Inflammatory macrophage treated with lipopolysaccharide for 4 hours (primary cell): ENCODE measurements around the gene INPPL1.
"Not testable (repeated sequence)": the region's sequence is repeated elsewhere in the genome, so short reads cannot be mapped to it uniquely, and the experiment has no call there.

Source experiments
- DNase-seq: peaks from one replicate; pipeline ENCODE4 v3.0.0-alpha.2; 2020

INPPL1 gene, protein sequence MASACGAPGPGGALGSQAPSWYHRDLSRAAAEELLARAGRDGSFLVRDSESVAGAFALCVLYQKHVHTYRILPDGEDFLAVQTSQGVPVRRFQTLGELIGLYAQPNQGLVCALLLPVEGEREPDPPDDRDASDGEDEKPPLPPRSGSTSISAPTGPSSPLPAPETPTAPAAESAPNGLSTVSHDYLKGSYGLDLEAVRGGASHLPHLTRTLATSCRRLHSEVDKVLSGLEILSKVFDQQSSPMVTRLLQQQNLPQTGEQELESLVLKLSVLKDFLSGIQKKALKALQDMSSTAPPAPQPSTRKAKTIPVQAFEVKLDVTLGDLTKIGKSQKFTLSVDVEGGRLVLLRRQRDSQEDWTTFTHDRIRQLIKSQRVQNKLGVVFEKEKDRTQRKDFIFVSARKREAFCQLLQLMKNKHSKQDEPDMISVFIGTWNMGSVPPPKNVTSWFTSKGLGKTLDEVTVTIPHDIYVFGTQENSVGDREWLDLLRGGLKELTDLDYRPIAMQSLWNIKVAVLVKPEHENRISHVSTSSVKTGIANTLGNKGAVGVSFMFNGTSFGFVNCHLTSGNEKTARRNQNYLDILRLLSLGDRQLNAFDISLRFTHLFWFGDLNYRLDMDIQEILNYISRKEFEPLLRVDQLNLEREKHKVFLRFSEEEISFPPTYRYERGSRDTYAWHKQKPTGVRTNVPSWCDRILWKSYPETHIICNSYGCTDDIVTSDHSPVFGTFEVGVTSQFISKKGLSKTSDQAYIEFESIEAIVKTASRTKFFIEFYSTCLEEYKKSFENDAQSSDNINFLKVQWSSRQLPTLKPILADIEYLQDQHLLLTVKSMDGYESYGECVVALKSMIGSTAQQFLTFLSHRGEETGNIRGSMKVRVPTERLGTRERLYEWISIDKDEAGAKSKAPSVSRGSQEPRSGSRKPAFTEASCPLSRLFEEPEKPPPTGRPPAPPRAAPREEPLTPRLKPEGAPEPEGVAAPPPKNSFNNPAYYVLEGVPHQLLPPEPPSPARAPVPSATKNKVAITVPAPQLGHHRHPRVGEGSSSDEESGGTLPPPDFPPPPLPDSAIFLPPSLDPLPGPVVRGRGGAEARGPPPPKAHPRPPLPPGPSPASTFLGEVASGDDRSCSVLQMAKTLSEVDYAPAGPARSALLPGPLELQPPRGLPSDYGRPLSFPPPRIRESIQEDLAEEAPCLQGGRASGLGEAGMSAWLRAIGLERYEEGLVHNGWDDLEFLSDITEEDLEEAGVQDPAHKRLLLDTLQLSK

DNA sequence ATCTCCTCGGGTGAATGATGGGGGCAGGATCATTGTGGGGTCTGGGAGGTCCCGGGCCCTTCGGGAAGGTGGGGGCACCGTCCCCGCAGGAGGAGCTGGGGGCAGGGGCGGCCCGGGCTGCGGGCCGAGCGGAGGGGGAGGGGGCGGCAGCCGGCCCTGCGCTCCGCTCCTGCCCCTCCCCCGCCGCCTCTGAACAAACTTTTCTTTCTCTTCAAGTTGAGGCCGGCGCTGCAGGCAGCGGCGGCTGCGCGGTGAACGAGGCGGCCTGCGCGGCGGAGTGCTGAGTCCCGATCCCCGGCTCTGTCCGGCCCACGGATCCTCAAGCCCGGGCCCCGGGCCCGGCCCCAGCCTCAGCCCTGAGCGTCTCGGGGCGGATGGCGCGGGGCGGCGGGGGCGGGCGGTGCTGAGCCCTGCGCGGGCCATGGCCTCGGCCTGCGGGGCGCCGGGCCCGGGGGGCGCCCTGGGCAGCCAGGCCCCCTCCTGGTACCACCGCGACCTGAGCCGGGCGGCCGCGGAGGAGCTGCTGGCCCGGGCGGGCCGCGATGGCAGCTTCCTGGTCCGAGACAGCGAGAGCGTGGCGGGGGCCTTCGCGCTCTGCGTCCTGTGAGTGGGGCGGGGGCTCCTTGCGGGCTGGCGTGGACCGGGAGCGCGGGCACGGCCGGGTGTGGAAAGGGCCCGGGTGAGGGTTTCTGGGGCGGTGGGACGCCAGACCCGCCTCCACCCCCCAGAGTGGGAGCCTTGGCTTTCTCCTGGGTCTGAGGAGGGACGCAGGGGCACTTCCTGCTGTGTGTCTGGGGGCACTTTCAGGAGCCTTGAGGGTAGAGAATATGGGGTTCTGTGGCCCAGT, at the start of gene INPPL1:
TSS of gene INPPL1 (plus strand) at position 204 of the 847 bp plus-strand sequence. CDS start at position 422, 218 bp downstream.
- peak; percentile 39 for DNase-seq

DNA sequence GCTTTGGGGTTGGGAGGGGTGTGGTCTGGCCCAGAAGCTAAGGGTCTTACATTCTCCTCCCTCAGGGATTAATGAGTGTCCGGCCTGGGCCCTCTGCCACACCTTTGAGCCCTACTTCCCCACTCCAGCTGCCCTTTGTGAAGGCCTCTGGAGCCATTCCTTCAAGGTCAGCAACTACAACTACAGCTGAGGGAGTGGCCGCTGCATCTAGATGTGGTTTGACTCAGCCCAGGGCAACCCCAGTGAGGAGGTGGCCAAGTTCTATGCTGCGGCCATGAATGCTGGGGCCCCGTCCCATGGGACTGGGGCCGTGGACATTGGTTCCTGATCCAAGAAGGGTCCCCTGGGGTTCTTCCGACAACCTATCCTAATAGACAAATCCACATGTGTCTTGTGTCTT, 46.9 kb upstream of the INPPL1 start:
- no peak for DNase-seq

DNA sequence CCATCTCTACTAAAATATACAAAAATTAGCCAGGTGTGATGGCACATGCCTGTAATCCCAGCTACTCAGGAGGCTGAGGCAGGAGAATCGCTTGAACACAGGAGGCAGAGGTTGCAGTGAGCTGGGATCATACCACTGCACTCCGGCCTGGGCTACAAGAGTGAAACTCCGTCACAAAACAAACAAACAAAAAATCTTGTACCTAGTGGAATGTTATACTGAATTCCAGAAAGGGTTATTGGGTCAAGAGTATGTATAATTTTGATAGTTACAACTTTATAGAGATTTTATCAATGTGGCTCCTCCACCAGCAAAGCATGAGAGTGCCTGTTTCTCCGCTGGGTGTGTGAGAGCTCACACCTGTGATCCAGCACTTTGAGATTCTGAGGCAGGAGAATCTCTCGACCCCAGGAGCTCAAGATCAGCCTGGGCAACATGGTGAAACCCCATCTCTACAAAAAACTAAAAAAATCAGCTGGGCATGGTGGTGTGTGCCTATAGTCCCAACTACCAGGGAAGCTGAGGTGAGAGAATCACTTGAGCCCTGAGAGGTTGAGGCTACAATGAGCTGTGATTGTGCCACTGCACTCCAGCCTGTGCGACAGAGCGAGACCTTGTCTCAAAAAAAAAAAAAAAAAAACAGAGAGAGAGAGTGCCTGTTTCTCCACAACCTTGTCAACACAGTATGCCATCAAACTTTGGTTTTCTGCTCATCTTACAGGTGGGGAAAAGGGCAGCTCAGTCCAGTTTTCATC, 45.3 kb upstream of the INPPL1 start:
- DNase-seq = no peak

- no peak for DNase-seq
Observed at GRCh38 chr11:72179804-72180396, 44.7 kb upstream of the INPPL1 start.

GRCh38 chr11:72180892-72181552, 43.5 kb upstream of the INPPL1 start:
- not testable (repeated sequence) for DNase-seq

GRCh38 chr11:72181553-72181958, 43.0 kb upstream of the INPPL1 start:
- not testable (repeated sequence) for DNase-seq

- DNase-seq = no peak
Observed at GRCh38 chr11:72188267-72188666, 36.3 kb upstream of the INPPL1 start.

DNA sequence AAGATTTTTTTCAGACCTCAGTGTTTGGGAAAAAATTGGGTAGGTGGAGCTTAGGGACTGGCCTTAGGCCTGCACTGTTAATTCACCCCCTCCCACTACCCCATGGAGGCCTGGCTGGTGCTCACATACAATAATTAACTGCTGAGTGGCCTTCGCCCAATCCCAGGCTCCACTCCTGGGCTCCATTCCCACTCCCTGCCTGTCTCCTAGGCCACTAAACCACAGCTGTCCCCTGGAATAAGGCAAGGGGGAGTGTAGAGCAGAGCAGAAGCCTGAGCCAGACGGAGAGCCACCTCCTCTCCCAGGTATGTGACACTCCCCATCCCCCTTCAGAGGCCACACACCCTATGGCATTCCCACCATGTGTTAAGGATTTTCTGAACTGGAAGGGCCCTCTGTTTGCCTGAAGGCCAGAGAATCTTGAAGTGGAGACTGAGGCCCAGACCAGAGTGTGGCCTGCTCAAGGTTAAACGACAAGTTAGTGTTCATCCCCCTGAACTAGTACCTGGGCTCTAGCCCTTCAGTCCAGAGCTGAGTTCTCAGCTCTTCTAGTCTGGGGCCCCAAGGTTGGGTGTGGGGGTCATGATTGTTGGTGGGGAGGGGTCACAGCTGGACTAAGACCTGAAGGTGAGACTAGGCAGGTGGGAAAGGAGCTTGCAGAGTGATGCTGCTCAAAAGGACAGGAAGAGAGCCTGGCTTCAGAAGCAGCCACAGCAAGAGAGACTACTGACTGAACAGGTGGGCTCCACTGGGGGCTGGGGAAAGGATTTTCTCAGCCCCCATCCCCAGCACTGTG, 34.9 kb upstream of the INPPL1 start:
- DNase-seq = no peak

DNA sequence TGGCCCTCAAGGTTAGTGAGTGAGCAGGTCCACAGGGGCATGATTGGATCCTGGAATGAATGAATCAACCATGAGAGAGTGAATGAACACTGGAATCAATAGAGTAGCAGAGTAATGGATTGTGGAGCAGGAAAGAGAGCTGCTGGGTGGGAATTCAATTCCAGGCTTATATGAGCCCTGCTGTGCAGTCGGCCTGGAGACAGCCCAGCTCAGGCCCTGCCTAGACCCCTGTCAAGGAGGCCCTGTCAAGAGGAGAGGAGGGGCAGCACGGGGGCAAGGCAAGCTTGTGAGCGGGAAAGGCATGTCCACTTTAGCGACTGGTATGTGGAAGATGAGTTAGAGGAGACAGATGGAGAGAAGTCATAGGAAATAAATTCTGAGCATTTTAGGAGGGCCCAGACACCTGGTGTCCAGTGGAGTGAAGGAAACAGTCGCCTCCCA, 33.9 kb upstream of the INPPL1 start:
- DNase-seq = no peak

DNA sequence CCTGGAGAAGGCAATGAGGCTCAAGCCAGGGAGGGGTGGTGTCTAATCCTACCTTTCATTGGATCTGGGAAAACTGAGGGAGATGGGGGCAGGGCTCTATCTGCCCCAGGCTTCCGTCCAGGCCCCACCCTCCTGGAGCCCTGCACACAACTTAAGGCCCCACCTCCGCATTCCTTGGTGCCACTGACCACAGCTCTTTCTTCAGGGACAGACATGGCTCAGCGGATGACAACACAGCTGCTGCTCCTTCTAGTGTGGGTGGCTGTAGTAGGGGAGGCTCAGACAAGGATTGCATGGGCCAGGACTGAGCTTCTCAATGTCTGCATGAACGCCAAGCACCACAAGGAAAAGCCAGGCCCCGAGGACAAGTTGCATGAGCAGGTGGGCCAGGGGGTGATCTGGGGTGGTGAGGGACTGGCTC, 32.6 kb upstream of the INPPL1 start, which contains the start of gene FOLR1:
TSS of gene FOLR1 (plus strand) at position 180 of the 421 bp plus-strand sequence. CDS start at position 214, 34 bp downstream.
- DNase-seq = peak; percentile 61

DNA sequence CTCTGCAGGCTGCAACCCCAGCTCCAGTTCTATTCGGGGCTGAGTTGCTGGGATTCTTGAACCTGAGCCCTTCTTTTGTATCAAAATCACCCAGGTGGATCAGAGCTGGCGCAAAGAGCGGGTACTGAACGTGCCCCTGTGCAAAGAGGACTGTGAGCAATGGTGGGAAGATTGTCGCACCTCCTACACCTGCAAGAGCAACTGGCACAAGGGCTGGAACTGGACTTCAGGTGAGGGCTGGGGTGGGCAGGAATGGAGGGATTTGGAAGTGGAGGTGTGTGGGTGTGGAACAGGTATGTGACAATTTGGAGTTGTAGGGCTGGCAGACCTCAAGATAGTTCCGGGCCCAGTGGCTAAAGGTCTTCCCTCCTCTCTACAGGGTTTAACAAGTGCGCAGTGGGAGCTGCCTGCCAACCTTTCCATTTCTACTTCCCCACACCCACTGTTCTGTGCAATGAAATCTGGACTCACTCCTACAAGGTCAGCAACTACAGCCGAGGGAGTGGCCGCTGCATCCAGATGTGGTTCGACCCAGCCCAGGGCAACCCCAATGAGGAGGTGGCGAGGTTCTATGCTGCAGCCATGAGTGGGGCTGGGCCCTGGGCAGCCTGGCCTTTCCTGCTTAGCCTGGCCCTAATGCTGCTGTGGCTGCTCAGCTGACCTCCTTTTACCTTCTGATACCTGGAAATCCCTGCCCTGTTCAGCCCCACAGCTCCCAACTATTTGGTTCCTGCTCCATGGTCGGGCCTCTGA, 28.9 kb upstream of the INPPL1 start:
- DNase-seq = no peak

- not testable (repeated sequence) for DNase-seq
Observed at GRCh38 chr11:72201445-72201844, 23.1 kb upstream of the INPPL1 start.

- DNase-seq = no peak
Observed at GRCh38 chr11:72202571-72202970, 22.0 kb upstream of the INPPL1 start.

DNA sequence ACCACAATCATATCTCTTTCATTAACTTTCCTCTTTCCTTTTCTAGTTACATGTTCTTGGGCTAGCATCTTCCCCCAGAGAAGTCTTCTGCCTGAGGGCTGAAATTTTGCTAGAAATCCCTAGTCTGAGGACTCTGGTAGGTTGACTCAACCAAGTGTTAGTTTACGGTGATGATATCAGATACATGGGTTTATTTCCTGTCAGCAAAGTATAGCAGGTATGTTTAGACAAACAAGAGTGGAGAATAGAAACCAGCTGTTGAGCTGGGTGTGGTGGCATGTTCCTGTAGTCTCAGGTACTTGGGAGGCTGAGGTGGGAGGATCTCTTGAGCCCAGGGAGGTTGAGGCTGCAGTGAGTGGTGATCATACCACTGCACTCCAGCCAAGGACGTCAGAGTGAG, 21.4 kb upstream of the INPPL1 start:
- DNase-seq = no peak

DNA sequence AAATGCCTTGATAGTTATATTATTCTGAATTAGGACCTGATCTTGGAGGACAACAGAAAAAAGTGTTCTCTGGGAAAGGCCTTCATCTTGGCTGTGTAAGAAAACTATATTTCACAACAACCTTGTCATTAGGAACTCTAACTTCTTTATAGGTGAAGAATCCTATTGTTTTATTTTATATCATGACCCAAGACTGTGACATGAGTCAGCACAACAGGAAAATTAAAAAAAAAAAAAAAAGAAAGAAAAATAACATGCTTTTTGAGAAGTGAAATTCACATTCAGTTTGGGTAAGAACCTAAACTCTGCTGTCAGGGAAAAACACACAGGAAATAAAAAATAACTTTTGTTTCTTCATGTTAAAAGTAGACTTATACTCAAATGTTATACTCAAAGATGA, 19.7 kb upstream of the INPPL1 start:
- DNase-seq = peak; percentile 65

- DNase-seq = not testable (repeated sequence)
Observed at GRCh38 chr11:72206794-72207193, 17.8 kb upstream of the INPPL1 start.

DNA sequence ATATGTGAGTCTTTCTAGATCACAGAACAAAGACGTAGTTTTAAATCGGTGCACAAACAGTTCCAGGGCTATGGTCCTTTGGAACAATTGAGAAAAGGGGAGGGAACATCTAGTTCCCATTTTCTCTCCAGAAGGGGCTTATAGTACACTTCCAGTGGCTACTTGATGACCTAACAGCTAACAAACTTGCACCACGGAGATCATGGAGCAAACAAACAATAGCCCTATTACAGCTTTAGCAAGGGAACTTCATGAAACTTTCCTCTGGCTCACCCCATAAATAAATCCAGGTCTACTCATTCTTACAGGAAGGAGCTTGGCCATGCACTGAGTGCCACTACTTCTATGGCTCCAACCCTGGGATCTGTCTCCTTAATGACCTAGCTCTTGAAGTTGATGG, 16.3 kb upstream of the INPPL1 start:
- DNase-seq = peak; percentile 70

DNA sequence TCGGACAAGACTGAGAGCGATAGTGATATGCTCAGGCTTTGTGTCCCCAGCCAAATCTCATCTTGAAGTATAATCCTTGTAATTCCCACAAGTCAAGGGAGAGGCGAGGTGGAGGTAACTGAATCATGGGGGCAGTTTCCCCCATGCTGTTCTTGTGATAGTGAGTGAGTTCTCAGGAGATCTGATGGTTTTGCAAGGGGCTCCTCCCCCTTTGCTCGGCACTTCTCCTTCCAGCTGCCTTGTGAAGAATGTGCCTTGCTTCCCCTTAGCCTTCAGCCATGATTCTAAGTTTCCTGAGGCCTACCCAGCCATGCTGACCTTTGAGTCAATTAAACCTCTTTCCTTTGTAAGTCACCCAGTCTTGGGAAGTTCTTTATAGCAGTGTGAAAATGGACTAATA, 15.5 kb upstream of the INPPL1 start:
- DNase-seq = peak; percentile 82
